A549 (cell line): Measurements from ENCODE around the gene C1S.

Experiments used
- POLR2A ChIP-seq: IDR thresholded peaks from 2 replicates; pipeline ENCODE4 v1.6.1; 2012; ENCODE audit warnings: mild to moderate bottlenecking, low read length
- TFCP2L1 ChIP-seq: fragments of 250-450 bp; sonication (Bioruptor Pico); IDR thresholded peaks from 2 replicates; pipeline ENCODE4 v1.5.0; 2021; ENCODE audit warnings: mild to moderate bottlenecking
- TF ChIP-seq, protein P1 (sequence below): fragments of >200 bp; sonication (Bioruptor Twin); formaldehyde crosslinking; IDR thresholded peaks from 3 replicates; pipeline ENCODE4 v1.5.1; 2016

DNA sequence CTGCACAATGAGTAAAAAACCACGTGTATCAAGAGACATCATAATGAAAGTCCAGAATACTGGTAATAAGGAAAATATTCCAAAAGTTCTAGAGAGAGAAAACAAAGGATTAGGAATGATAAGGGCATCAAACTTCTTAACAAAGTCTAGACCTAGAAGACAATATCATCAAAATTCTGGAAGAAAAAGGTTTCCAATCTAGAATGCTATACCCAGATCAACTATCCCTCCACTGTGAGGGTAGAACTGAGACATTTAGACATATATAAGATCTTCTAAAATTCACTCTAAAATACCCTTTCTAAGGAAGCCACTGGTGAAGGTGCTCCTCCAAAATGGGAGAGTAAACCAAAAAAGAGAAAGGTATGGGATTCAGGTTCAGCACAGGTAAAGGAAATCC, 45.6 kb downstream of the C1S start:
- TF ChIP-seq, protein P1, sequence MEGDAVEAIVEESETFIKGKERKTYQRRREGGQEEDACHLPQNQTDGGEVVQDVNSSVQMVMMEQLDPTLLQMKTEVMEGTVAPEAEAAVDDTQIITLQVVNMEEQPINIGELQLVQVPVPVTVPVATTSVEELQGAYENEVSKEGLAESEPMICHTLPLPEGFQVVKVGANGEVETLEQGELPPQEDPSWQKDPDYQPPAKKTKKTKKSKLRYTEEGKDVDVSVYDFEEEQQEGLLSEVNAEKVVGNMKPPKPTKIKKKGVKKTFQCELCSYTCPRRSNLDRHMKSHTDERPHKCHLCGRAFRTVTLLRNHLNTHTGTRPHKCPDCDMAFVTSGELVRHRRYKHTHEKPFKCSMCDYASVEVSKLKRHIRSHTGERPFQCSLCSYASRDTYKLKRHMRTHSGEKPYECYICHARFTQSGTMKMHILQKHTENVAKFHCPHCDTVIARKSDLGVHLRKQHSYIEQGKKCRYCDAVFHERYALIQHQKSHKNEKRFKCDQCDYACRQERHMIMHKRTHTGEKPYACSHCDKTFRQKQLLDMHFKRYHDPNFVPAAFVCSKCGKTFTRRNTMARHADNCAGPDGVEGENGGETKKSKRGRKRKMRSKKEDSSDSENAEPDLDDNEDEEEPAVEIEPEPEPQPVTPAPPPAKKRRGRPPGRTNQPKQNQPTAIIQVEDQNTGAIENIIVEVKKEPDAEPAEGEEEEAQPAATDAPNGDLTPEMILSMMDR = no peak
- TF ChIP-seq TFCP2L1 (no peak), POLR2A (no peak)
